ENCODE data around the gene FRYL. TPM values are rescaled to one million over a fixed set of nuclear protein-coding genes. Genes with fewer than 3 reads are reported as not detected.

Gene FRYL
- total and polyA plus RNA-seq, 2 of the 8 experiments (the other 6 are each of a cell fraction or from before 2014, with no cell fraction given), result 8.0 to 36.5 TPM

DNA sequence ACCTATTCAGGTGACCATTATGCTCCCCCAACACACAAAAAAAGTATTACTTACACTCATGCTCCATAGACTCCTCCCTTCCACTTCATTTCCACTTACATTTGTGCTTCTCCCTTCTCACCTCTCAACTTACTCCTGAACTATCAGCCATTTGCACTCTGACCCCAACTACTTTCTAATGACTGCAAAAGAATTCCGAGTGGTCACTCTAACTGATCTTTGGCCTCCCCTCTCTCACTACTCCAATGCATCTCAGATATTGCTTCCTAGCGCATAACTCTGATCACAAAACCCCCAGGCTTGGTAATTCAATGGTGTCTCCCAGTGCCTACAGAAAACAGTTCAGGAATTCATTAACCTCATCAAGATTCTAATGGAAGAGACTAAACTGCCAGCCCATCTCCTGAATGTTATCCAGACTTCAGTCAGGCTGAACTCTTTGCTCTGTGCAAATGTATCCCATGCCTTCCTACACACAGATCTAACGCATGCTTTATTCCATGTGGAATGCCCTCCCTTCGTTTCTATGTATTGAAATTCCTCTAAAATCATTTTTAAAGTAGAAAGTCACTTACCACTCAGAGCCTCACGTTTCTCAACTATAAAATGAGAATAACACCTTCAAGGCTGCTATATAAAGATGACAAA lies 61.1 kb downstream of the FRYL start:
- 76% methylated on average over 5 of the region's 5 CpGs; no CpG with 5 or more reads in 1 of the 2 experiments for WGBS, 2 experiments (ENCODE audit: extremely low coverage in 1 of 2, insufficient coverage in 1 of 2, insufficient read length in 1 of 2, insufficient replicate concordance in 2 of 2, low coverage in 1 of 2, low lambda C conversion rate in 2 of 2, missing lambda C conversion rate in 1 of 2)
- CTCF ChIA-PET (ENCODE audit: partially characterized antibody), result no interaction called here
- TF ChIP-seq JUN (IDR thresholded peaks at IDR 0.05; ENCODE audit: low read depth, low read length) (no peak), JUND (IDR thresholded peaks at IDR 0.05; ENCODE audit: low read length) (no peak), SUZ12 (IDR thresholded peaks at IDR 0.05; ENCODE audit: low read length) (no peak), TBP (IDR thresholded peaks at IDR 0.05; ENCODE audit: low read depth, low read length) (no peak), KDM4A (IDR thresholded peaks at IDR 0.05; ENCODE audit: low read depth, low read length, severe bottlenecking) (no peak), CTBP2 (IDR thresholded peaks at IDR 0.05; ENCODE audit: borderline replicate concordance, insufficient read depth, insufficient read length, low read length) (no peak), EZH2 (IDR thresholded peaks at IDR 0.05; ENCODE audit: low read depth, low read length, severe bottlenecking) (no peak)

More for the DNA sequence above, 61.1 kb downstream of the FRYL start:
- H2BK5ac ChIP-seq (ENCODE audit: low read depth, low read length), result no peak overlapping the region
- no peak overlapping the region for H3K4me3 ChIP-seq (ENCODE audit: extremely low read depth in 1 of 4, insufficient read depth in 2 of 4, low read depth in 3 of 4, low read length in 4 of 4)
- no peaks in the 10 kb centered on the region for H3K4me1 ChIP-seq (replicated peaks in 1 of 4; ENCODE audit: control insufficient read depth in 3 of 4, insufficient read depth in 4 of 4, low read length in 3 of 4)
- H3K4me2 ChIP-seq (ENCODE audit: insufficient read depth in 1 of 2, low read depth in 2 of 2, low read length in 2 of 2), result no peak overlapping the region
- POLR2A ChIA-PET (ENCODE audit: partially characterized antibody), result no interaction called here
- no peak overlapping the region for H2BK120ac ChIP-seq (replicated peaks; ENCODE audit: low read depth, low read length)
- H3K79me1 ChIP-seq (ENCODE audit: low read depth, low read length), result peaks cover 6% of the 10 kb centered on the region
- H3K14ac ChIP-seq (ENCODE audit: insufficient read length), result no peak overlapping the region
- no peaks in the 10 kb centered on the region for H3K36me3 ChIP-seq (ENCODE audit: control insufficient read depth in 2 of 4, insufficient read depth in 4 of 4, low read length in 3 of 4)
- H3K18ac ChIP-seq (ENCODE audit: extremely low read depth, low read length), result no peak overlapping the region
- no peak overlapping the region for H3K27ac ChIP-seq (ENCODE audit: low read depth, low read length)
- FAIRE-seq (no peak), DNase-seq (ENCODE audit: low read depth in 1 of 2, low spot score in 2 of 2) (no peak)
- H2BK20ac ChIP-seq (ENCODE audit: low read length), result no peak overlapping the region
- no peak overlapping the region for H2BK15ac ChIP-seq (ENCODE audit: low read length)
- H3K27me3 ChIP-seq (replicated peaks in 1 of 4; ENCODE audit: control insufficient read depth in 3 of 4, extremely low read depth in 1 of 4, insufficient read depth in 3 of 4, low read length in 3 of 4), result no peaks in the 10 kb centered on the region
- H4K8ac ChIP-seq (ENCODE audit: extremely low read depth, insufficient read depth, low read length), result no peak overlapping the region
- H3K23me2 ChIP-seq (ENCODE audit: low read depth, low read length), result no peaks in the 10 kb centered on the region; the same call in 1 of the 2 replicates
- no peak overlapping the region for H3K9ac ChIP-seq (replicated peaks in 1 of 4; ENCODE audit: extremely low read depth in 1 of 4, low read depth in 3 of 4, low read length in 3 of 4)
- no peak overlapping the region for H2BK12ac ChIP-seq (ENCODE audit: low read depth, low read length)
- H3K9me3 ChIP-seq (ENCODE audit: insufficient read depth in 2 of 2, low read depth in 1 of 2, low read length in 1 of 2), result no peaks in the 10 kb centered on the region; a peak in 1 of 4 replicates
- no peak overlapping the region for H2AK5ac ChIP-seq (ENCODE audit: low read depth, low read length)
- no peaks in the 10 kb centered on the region for H4K20me1 ChIP-seq (replicated peaks in 1 of 2; ENCODE audit: control insufficient read depth in 1 of 2, insufficient read depth in 2 of 2, low read length in 2 of 2)
- no peak overlapping the region for H3K4ac ChIP-seq (replicated peaks; ENCODE audit: insufficient read length, low read depth, low read length)
- H2AFZ ChIP-seq (ENCODE audit: low read length), result no peak overlapping the region
- H3K23ac ChIP-seq (ENCODE audit: insufficient read length), result no peak overlapping the region
- H3K56ac ChIP-seq (replicated peaks; ENCODE audit: insufficient read length, low read depth, low read length), result no peak overlapping the region
- no peak overlapping the region for H4K5ac ChIP-seq (ENCODE audit: insufficient read length, low read depth, low read length)
- no peak overlapping the region for H4K91ac ChIP-seq (replicated peaks; ENCODE audit: insufficient read length, low read length)
- peaks cover 3 to 63% of the 10 kb centered on the region in 2 experiments; a peak in 2 of 4 replicates for H3K79me2 ChIP-seq (ENCODE audit: control insufficient read depth in 1 of 2, insufficient read depth in 2 of 2, low read length in 2 of 2)

Data from H1 (cell line).